GM21367 (cell line): ENCODE results near the gene MRPL18.

Experiments
- ATAC-seq: cut with Tn5 transposase; IDR thresholded peaks from one replicate; pipeline ENCODE4 v1.9.1; 2021; ENCODE audit not compliant: unreplicated experiment

The MRPL18 gene

DNA sequence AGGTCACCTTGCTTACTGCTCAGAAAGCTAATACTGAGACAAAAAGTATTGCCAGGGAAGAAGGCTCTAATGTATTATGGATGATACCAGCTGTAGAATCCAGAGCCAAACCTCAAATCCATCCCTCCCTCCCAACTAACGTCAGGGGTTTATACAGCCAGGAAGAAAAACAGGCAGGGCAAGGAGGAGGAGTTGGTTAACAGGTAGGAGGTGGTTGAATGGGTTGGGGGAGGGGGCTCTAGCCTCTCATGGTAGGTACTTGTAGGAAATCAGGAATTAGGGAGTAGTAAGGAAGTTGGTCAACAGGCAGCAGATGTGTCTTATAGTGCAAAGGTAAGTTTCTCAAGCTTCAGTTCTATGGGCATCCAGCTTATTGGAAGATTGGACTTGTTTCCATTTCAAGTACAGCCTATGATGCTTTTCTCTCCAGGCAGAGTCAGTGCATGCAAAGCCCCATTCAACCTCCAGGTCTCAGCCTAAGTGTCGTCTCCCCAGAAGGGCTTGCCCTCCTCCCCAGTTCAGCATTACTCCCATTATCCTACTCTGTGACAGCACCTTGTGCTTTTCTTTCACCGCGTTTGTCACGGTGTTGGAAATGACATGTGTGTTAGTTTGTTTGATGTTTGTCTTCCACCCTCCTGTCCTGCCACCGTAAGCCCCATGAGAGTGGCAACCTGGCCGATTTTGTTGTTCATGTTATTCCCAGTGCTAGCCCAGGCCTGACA, 47.9 kb downstream of the MRPL18 start:
- no peak for ATAC-seq

DNA sequence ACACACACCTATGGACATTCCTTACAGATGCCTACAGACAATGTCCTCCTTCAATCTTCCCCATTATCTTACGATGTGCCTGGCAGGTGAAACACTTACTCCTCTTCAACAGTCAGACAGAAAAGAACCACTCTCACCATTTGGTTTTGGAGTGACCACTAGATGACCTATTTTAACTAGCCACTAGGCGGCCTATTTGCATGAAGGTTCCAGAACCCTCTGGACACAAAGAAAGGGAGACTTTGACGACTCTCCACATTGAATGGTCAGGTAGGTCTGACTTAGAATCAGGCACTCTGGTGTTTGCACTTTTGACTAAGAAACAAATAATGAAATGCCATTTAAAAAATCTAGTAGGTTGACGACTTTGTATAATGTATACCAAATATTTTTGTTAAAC, 51.8 kb downstream of the MRPL18 start:
- ATAC-seq: no peak

DNA sequence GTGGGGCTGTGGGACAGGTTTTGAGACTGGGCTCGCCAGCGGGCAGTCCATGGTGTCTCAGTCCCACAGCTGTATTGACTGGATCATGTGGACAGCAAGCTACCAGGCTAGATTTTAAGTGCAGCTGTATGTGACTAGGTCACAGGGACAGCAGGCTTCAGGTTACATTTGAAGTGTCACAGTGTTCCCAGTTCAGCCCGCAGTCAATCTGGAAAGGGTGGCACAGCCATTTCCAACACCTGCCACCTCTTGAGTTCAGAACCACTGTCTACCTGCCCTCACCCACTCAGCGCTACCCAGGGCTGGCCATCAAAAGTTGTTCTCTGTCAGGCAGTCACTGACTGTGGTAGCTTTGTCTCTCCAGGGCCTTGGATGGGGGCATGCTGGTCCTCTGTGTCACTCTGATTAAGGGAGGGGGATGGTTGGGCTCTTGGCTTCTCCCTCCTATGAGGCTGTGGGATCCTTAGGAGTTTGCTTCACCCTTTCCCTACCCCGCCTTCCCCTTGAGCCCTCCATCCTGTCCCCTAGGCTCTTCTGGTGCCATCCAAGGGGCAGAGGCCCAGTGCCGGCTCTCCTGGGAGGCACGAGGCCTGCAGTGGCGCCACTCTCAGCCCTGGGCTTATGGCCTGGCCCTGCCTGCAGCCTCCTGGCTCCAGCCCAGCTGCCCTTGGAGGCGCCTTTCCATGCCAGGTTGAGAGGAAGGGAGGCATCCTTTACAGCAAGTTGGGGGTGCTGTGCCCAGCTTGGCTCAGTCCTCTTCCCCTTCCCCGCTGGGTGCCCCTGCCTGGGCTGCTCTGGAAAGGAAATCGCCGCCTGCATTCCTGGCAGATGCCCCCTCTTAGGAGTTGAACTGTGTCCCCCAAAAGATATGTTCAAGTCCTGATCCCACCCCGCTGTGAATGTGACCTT, 54.7 kb downstream of the MRPL18 start:
- no peak for ATAC-seq
